HG03565 (cell line): Measurements from ENCODE around the gene TSC22D1.
"Not testable (repeated sequence)": the region's sequence is repeated elsewhere in the genome, so short reads cannot be mapped to it uniquely, and the experiment has no call there.

Experiments used
- ATAC-seq: cut with Tn5 transposase; IDR thresholded peaks from one replicate; pipeline ENCODE4 v1.9.1; 2021; ENCODE audit warnings: mild to moderate bottlenecking, moderate library complexity; ENCODE audit not compliant: unreplicated experiment

Gene TSC22D1

DNA sequence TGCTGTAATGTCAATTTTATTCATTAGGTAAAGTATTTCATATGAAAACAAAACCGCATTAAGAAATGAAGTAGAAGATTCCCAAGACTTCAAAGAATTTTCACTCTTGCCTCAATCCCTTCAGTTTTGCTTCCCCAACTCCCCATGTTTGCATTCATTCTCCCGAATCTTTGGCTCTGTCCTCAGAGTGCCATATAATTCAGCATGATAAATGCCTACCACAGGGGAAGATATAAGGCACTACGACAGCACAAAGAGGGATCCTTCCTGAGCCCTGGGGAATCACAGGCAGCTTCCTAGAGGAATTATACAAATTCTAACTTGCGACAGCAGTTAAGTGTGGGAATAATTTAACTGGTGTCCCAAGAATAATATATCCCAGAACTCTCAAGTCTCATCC lies 68.5 kb downstream of the TSC22D1 start:
- no peak for ATAC-seq

GRCh38 chr13:44506719-44507118 lies 69.4 kb downstream of the TSC22D1 start:
- no peak for ATAC-seq

DNA sequence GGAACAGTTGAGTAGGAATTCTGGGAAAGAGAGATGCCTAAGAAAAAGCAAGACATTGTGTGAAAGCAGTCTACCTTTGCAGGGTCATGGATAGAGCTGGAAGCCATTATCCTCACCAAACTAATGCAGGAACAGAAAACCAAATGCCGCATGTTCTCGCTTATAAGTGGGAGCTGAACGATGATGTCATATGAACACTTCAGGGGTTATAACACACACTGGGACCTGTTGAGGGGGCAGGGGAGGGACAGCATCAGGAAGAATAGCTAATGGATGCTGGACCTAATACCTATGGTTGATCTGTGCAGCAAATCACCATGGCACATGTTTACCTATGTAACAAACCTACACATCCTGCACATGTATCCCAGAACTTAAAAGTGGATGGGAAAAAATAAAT lies 69.9 kb downstream of the TSC22D1 start:
- ATAC-seq = no peak

GRCh38 chr13:44504116-44504515 lies 72.0 kb downstream of the TSC22D1 start:
- ATAC-seq = no peak

DNA sequence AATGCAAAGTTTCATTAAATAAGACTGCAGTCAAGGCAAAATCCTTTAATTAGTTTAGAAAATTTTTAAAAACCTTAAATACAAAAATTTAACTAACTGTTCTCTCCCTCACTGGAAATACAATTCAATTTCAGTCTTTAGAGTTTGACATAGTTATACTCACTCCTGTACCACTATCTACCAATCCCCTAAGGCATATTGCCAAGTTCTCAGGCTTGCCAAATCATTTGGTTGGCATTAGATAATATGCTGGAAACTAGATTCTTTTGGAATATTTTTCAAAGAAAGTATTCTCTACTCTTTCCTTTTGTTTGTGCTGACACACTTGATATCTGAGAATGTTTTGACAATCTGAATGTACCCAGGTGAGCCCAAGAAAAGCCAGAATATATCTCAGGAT lies 77.2 kb downstream of the TSC22D1 start:
- ATAC-seq = no peak

DNA sequence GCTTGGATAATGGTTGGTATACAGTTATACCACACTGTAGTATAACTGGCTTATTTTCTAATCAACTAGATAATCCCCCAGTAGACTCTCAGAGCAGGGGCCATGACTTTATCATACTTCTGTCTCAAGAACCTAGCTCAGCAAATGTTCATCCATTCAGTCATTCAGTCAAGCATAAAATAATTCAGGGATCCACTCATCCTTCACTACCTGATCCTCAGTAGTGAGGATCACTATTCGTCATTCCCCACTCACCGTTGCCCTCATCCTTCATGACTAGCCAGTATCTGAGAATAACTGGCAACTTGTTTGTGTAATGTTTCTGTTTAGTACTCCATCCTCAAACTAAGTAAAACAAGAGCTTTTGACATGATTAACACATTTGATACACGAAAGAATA lies 77.6 kb downstream of the TSC22D1 start:
- no peak for ATAC-seq

GRCh38 chr13:44497801-44498200 lies 78.3 kb downstream of the TSC22D1 start:
- ATAC-seq = no peak

GRCh38 chr13:44493213-44493812 lies 82.8 kb downstream of the TSC22D1 start:
- no peak for ATAC-seq

DNA sequence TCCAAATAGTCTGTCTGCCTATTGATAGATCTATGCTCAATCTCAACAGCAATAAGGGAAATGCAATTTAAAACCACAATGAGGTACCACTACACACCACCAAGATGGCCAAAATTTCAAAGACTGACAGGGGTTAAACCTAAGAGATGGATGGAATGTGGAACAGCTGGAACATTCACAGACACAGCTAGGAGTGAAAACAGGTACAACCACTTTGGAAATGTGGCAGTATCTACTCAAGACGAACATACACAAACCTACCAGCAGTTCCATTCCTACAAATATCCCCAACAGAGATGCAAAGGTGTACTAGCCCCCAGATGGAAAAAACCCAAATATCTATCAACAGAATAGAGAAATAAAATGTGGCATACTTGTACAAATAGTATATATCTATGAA lies 86.4 kb downstream of the TSC22D1 start:
- no peak for ATAC-seq

DNA sequence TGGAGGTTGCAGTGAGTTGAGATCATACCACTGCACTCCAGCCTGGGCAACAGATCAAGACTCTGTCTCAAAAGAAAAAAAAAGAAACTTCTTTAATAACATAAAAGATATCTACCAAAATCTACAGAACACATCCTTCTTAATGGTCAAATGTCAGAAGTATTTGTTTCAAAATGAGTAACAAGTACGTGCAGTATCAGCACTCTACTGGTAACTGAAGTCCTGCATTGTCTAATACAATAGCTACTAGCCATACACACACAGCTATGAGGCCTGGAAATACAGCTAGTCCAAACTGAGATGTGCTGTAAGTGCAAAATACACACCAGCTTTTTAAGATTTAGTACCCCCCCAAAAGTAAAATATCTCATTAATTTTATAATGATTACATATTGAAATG lies 88.1 kb downstream of the TSC22D1 start:
- ATAC-seq = peak; percentile 81

- ATAC-seq = no peak
Measured at GRCh38 chr13:44484562-44485138, 91.5 kb downstream of the TSC22D1 start.

- ATAC-seq = no peak
Measured at GRCh38 chr13:44474122-44474910, 101.8 kb downstream of the TSC22D1 start.

DNA sequence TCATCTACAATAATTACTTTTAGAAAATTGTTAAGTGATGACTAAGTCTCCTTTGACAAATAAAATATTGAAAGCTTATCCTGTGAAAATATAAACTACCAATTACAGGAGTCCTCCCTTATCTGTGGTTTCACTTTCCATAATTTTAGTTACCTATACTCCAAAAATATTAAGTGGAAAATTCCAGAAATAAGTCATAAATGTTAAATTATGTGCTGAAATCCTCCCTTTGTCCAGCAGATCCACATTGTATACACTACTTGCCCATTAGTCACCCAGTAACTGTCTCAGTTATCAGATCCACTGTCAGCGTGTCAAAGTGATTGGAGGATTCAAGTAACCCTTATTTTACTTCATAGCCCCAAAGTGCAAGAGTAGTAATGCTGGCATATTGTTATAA lies 104.4 kb downstream of the TSC22D1 start:
- no peak for ATAC-seq

GRCh38 chr13:44470638-44471562 lies 105.2 kb downstream of the TSC22D1 start:
- no peak for ATAC-seq

DNA sequence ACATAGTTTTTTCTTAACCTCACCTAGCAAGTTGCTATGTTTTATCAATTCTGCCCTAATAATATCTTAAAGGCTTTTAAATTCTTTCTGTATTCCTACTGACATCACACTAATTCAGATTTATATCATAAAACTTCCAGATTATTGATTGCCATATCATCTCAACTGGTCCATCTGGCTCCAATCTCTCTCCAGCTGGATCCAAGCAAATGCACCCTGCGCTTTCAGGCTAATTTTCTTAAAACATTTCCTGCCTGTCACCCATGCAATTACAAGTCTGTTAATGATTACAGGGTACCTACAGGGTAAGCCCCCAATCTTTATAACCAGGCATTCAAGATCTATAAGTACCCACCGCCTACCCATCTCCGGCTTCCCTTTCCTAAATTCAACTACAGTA lies 107.3 kb downstream of the TSC22D1 start:
- ATAC-seq = no peak

DNA sequence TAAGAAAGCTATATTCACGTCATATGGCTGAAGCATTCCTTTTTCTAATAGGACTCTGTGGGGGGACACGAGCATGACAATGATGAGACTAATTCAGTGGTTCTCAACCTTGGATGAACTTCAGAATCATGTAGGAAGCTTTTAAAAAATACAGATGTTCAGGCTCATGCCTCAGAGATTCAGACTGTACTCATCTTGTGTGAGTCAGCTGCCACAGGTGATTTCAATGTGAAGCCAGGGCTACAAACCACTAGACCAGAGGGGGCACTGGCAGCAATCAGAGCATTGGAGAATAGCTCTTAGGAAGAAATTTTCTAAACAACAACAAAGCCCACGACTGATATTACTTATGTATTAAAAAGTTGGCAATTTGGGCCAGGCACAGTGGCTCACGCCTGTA lies 110.8 kb downstream of the TSC22D1 start:
- ATAC-seq = no peak

- ATAC-seq = no peak
Measured at GRCh38 chr13:44464471-44464870, 111.7 kb downstream of the TSC22D1 start.

DNA sequence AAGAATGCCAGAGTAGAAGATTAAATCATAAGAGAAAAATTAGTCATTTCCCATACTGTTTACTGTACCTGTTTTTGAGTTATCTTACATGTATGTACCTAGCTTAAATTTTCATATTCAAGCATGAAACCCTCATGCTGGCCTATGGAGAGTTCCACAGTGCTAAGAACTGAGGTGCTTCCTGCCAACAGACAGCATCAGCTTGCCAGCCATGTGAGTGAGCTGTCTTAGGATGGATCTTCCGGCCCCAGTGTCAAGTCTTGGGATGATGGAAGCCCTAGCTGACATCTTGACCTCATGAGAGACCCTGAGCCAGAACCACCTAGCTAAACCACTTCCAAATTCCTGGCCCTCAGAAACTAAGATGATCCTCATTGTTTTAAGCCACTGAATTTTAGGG lies 112.4 kb downstream of the TSC22D1 start:
- no peak for ATAC-seq

DNA sequence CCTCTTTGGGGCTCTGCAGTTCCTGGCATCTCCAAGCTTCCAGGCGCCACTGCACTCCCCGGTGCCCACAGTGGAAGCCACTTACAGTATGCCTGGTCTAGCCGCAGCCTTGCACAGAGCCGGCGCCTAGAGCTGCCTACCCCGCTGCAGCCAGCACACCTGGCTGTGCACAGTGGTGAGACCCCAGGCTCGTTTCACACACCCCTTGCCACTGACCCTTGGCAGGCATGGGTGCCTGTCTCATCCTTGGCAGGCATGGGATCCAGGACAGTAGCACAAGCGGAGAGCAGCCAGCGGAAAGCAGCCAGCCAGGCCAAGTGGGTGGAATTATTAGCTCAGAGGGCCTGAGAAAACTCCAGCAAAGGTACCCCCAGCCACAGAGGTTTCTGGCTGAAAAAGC lies 116.5 kb downstream of the TSC22D1 start:
- ATAC-seq = no peak

- no peak for ATAC-seq
Measured at GRCh38 chr13:44458313-44458975, 117.7 kb downstream of the TSC22D1 start.

DNA sequence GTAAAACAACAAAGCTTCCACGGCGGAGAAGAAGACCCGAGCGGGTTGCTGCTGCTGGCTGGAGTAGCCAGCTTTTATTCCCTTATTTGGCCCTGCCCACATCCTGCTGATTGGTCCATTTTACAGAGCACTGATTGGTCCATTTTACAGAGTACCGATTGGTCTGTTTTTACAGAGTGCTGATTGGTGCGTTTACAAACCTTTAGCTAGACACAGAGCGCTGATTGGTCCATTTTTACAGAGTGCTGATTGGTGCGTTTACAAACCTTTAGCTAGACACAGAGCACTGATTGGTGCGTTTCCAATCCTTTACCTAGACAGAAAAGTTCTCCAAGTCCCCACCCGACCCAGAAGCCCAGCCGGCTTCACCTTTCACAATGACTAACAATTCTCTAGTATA lies 119.9 kb downstream of the TSC22D1 start:
- ATAC-seq = not testable (repeated sequence)
